DND-41 (cell line): ENCODE measurements around the gene UBE2J1.

Experiments
- CTCF ChIP-seq: IDR thresholded peaks from 2 replicates; pipeline ENCODE4 v1.5.1; 2012; ENCODE audit warnings: borderline replicate concordance, low read length, moderate library complexity, mild to moderate bottlenecking; ENCODE audit not compliant: poor library complexity, severe bottlenecking; ENCODE audit errors: extremely low read depth
- EZH2 ChIP-seq: IDR thresholded peaks from 3 replicates; pipeline ENCODE4 v1.6.1; 2012; ENCODE audit warnings: borderline replicate concordance, low read depth, mild to moderate bottlenecking, moderate library complexity, low read length, inconsistent platforms; ENCODE audit not compliant: severe bottlenecking

GRCh38 chr6:89301586-89302194 lies 50.8 kb downstream of the UBE2J1 start:
- no peak for TF ChIP-seq CTCF
- TF ChIP-seq EZH2, result no peak
